Adrenal gland (tissue), 5 donors: ENCODE measurements around the gene PBX1.

ENCODE experiments used
- CTCF ChIP-seq, 6 experiments: fragments of 450-650 bp in 4 of 6; fragments of 200-600 bp in 2 of 6; sonication (generic) in 1 of 6; IDR thresholded peaks; 1 replicate in 5 of 6; 2 replicates in 1 of 6; pipeline versions ENCODE4 v1.5.1 to v1.8.0; 2016 to 2021; ENCODE audit warnings: antibody characterized with exemption in 6 of 6, mild to moderate bottlenecking in 2 of 6, moderate library complexity in 1 of 6
- POLR2A ChIP-seq, 2 donors: fragments of 450-650 bp; IDR thresholded peaks; one replicate each; pipeline ENCODE4 v1.6.1; 2017; ENCODE audit warnings: antibody characterized with exemption in 2 of 2, mild to moderate bottlenecking in 2 of 2, moderate library complexity in 1 of 2
- donor health status: DM: no; HTN: no; CAD: no.

GRCh38 chr1:164785841-164786534 is 227.0 kb downstream of the PBX1 start:
- TF ChIP-seq CTCF (IDR thresholded peaks at IDR 0.05) (no peak), POLR2A (IDR thresholded peaks at IDR 0.05) (no peak)
